ENCODE data around the gene CSF2. TPM values are rescaled to one million over a fixed set of nuclear protein-coding genes. Genes with fewer than 3 reads are reported as not detected.

CSF2 gene
- total RNA-seq, 1 experiment from 2014 or later = not detected

GRCh38 chr5:132033122-132033521 lies 40.5 kb upstream of the CSF2 start:
- H3K36me3 Mint-ChIP-seq (ENCODE audit: insufficient read depth, unreplicated experiment) = no peaks in the 10 kb centered on the region
- no peaks in the 10 kb centered on the region for H3K27me3 ChIP-seq (replicated peaks; ENCODE audit: control insufficient read depth, insufficient read depth, low read length)
- no peak overlapping the region for H3K27ac Mint-ChIP-seq (ENCODE audit: unreplicated experiment)
- BruUV-seq (replicated peaks) = no TSS peak
- no peaks in the 10 kb centered on the region for H3K9me3 ChIP-seq
- CTCF ChIA-PET = no interaction called here
- TF ChIP-seq CTCF (IDR thresholded peaks at IDR 0.05; ENCODE audit: insufficient read depth in 1 of 2, low read depth in 1 of 2, low read length in 1 of 2, severe bottlenecking in 1 of 2, unreplicated experiment in 1 of 2) = no peak
- no peak overlapping the region for H3K4me3 Mint-ChIP-seq (ENCODE audit: unreplicated experiment)
- H3K4me1 ChIP-seq = no peaks in the 10 kb centered on the region
- intact Hi-C loops (cut with micrococcal nuclease; ENCODE audit: unreplicated experiment) = no loop called here
- H3K36me3 ChIP-seq (ENCODE audit: control insufficient read depth, insufficient read depth, low read length) = no peaks in the 10 kb centered on the region
- peaks cover 28% of the 10 kb centered on the region for H3K27me3 Mint-ChIP-seq (ENCODE audit: insufficient read depth, unreplicated experiment)
- POLR2A ChIA-PET = no interaction called here
- H3K4me3 ChIP-seq (ENCODE audit: low read depth, low read length) = no peak overlapping the region
- no peaks in the 10 kb centered on the region for H3K9me3 Mint-ChIP-seq (ENCODE audit: unreplicated experiment)
- H3K4me1 Mint-ChIP-seq (ENCODE audit: low read depth, unreplicated experiment) = no peaks in the 10 kb centered on the region
- DNase-seq = no peak

GRCh38 chr5:132037353-132037752 lies 36.2 kb upstream of the CSF2 start:
- no peaks in the 10 kb centered on the region for H3K4me1 ChIP-seq
- no peak for TF ChIP-seq CTCF (IDR thresholded peaks at IDR 0.05; ENCODE audit: insufficient read depth in 1 of 2, low read depth in 1 of 2, low read length in 1 of 2, severe bottlenecking in 1 of 2, unreplicated experiment in 1 of 2)
- H3K4me3 Mint-ChIP-seq (ENCODE audit: unreplicated experiment) = no peak overlapping the region
- H3K27ac Mint-ChIP-seq (ENCODE audit: unreplicated experiment) = no peak overlapping the region
- no peaks in the 10 kb centered on the region for H3K27me3 ChIP-seq (replicated peaks; ENCODE audit: control insufficient read depth, insufficient read depth, low read length)
- intact Hi-C loops (cut with micrococcal nuclease; ENCODE audit: unreplicated experiment) = no loop called here
- BruUV-seq (replicated peaks) = no TSS peak
- no peaks in the 10 kb centered on the region for H3K4me1 Mint-ChIP-seq (ENCODE audit: low read depth, unreplicated experiment)
- no peaks in the 10 kb centered on the region for H3K9me3 Mint-ChIP-seq (ENCODE audit: unreplicated experiment)
- H3K36me3 ChIP-seq (ENCODE audit: control insufficient read depth, insufficient read depth, low read length) = no peaks in the 10 kb centered on the region
- ChIA-PET POLR2A (no interaction called here), CTCF (no interaction called here)
- no peak for DNase-seq
- no peaks in the 10 kb centered on the region; the same call in 1 of the 2 replicates for H3K9me3 ChIP-seq
- peaks cover 29% of the 10 kb centered on the region for H3K27me3 Mint-ChIP-seq (ENCODE audit: insufficient read depth, unreplicated experiment)
- no peak overlapping the region for H3K4me3 ChIP-seq (ENCODE audit: low read depth, low read length)
- H3K36me3 Mint-ChIP-seq (ENCODE audit: insufficient read depth, unreplicated experiment) = no peaks in the 10 kb centered on the region

GRCh38 chr5:132044207-132044606 lies 29.4 kb upstream of the CSF2 start:
- H3K4me3 ChIP-seq (ENCODE audit: low read depth, low read length) = no peak overlapping the region
- Mint-ChIP-seq H3K27ac (ENCODE audit: unreplicated experiment) (no peak overlapping the region), H3K36me3 (ENCODE audit: insufficient read depth, unreplicated experiment) (no peaks in the 10 kb centered on the region), H3K27me3 (ENCODE audit: insufficient read depth, unreplicated experiment) (peaks cover 18% of the 10 kb centered on the region), H3K4me1 (ENCODE audit: low read depth, unreplicated experiment) (no peaks in the 10 kb centered on the region), H3K9me3 (ENCODE audit: unreplicated experiment) (no peaks in the 10 kb centered on the region), H3K4me3 (ENCODE audit: unreplicated experiment) (no peak overlapping the region)
- POLR2A ChIA-PET = no interaction called here
- no peaks in the 10 kb centered on the region; the same call in 1 of the 2 replicates for H3K9me3 ChIP-seq
- no peaks in the 10 kb centered on the region for H3K36me3 ChIP-seq (ENCODE audit: control insufficient read depth, insufficient read depth, low read length)
- TF ChIP-seq CTCF (IDR thresholded peaks at IDR 0.05; ENCODE audit: insufficient read depth in 1 of 2, low read depth in 1 of 2, low read length in 1 of 2, severe bottlenecking in 1 of 2, unreplicated experiment in 1 of 2) = no peak
- H3K27me3 ChIP-seq (replicated peaks; ENCODE audit: control insufficient read depth, insufficient read depth, low read length) = no peaks in the 10 kb centered on the region
- BruUV-seq (replicated peaks) = no TSS peak
- no peak for DNase-seq
- intact Hi-C loops (cut with micrococcal nuclease; ENCODE audit: unreplicated experiment) = no loop called here
- H3K4me1 ChIP-seq = no peaks in the 10 kb centered on the region
- CTCF ChIA-PET = no interaction called here

Measured in Caco-2 (cell line).